Kasumi-1 (cell line): Measurements from ENCODE around the gene MAP9.
"Not testable (repeated sequence)": the region's sequence is repeated elsewhere in the genome, so short reads cannot be mapped to it uniquely, and the experiment has no call there.

Experiments
- DNase-seq, 2 experiments: peaks; one replicate each; lab custom pipeline; 2025; lab: John Stamatoyannopoulos, UW

MAP9 gene

DNA sequence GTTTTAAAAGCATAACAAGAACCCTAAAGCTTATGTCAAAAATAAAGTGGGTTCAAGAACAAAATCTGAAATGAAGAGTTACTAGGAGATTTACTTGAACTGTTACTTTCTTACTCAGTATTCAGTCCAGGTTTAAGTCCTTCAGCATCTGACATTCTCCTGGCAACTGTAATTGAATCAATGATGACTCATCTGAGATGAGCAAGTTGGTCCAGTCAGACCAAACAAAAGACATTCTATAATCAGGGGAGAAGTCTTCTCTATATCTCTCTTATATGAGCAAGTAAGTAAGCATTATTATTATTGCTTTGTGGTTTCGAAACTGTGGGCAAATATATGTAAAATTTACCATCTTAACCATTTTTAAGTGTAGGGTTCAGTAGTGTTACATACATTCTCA is 34.6 kb downstream of the MAP9 start:
- no peak for DNase-seq

DNA sequence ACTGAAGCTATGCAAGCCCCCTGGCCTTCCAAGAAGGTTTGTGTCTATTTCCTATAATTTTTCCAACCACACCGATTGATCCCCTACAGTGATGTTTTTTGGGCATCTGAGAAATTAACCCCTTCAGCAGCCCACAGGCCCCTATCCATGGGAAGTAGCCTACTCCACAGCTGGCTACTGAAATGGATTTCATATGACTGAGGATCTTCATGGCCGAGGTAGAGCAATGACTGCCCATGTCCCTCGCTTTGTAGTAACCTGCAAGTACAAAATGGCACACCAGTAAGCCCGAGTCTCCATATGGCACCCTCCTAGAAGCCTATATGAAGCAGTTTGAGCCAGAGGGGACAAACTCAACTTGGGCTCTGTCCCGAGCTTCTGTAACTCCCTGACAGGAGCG is 36.8 kb downstream of the MAP9 start:
- no peak for DNase-seq

DNA sequence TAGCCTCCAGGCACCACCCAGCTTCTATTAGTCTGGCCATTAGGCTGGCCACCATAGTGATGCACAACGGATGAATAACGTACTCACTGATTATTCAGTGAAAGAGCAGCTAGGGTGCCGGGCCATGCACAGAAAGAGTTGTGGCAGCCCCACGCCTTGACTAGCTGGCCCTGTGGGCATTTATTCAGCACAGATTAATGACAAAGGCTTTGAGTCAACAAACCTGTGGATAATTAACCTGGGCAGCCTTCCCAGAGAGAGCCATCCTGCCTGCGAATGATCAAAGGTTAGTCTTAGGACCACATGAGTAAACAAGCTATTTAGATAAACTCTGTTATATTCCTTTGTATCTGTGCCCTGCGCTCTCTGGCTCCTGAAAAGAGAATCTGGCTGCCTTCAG is 37.2 kb downstream of the MAP9 start:
- no peak for DNase-seq

DNA sequence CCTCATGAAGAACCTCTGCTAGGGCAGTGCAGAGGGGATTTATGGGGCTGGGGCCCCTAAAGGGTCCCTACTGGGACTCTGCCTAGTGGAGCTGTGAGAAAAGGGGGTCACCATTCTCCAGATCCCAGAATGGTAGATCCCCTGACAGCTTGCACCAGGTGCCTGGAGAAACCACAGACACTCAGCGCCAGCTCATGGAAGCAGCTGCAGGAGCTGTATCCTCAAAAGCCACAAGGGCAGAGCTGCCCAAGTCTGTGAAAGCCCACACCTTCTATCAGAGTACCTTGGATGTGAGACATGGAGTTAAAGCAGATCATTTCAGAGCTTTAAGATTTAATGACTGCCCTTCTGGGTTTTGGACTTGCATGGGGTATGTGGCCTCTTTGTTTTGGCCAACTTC is 38.6 kb downstream of the MAP9 start:
- DNase-seq, result no peak

DNA sequence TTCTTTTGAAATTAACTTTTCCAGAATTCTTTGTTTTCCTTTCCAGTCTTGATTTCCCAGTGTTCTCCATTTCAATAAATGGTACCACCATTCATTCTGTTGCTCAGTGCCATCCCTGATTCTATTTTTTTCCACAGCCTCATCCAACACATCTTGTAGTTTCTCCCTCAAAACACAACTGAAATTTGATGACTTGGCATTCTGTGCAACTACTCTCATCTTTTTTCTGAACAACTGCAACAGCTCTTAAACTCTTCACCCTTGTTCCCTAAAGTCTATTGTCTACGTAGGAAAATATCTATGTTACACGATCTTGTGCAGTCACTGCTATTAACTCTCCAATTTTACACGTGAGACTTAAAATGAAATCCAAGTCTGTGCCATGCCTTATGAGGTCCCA is 40.5 kb downstream of the MAP9 start:
- no peak for DNase-seq

DNA sequence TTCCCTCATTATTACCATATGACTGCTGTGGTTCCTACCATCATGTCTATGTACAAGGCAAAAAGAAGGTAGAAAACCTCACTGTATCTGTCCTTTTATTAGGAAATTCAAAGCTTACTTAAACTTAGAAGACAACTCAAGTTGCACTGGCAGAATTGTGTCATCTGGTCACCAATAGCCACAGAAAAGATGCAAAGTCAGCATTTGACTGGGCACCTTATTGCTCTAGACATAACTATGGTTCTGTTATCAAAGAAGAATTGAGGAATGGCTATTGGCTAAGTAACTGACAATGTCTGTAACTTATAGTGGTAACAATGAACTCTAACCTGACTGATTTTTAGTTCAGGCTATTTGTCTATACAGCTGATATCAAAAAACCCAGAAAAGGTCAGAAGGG is 45.3 kb downstream of the MAP9 start:
- no peak for DNase-seq

DNA sequence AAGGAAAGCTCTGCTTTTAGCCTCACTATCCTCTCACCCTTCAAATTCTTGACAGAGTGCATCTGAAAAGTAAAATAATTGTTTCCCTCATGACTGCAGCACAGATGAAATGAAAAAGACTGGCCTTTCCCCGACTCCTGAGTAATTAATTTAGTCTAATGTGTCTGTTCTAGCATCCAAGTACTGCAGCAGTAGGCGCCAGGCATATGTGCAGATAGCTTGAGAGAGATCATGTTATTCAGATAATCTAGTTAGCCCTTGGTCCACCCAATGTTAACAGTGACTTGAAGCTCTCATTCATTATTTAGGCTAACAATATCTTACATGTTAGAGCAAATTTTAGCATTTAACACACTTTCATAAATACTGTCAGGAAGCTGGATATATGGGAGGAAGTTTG is 54.0 kb downstream of the MAP9 start:
- DNase-seq, result no peak

DNA sequence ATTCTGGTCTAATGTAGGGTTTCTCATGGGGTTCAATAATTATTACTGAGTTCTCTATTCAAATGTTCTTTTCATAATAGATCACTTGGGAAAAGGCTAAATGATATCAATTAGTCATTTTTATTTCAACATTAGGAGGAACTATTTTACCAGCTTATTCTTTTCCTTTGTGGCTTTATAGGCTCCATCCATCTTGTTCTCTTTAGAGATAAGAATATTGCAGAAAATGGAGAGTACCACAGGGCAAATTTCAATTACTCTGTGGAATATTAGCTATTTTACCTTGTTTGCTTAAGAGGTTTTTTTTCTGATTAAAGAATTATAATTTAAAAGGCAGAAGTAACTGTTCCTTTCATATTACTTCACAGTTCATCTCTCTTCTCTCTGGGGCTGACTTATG is 55.8 kb downstream of the MAP9 start:
- no peak for DNase-seq

DNA sequence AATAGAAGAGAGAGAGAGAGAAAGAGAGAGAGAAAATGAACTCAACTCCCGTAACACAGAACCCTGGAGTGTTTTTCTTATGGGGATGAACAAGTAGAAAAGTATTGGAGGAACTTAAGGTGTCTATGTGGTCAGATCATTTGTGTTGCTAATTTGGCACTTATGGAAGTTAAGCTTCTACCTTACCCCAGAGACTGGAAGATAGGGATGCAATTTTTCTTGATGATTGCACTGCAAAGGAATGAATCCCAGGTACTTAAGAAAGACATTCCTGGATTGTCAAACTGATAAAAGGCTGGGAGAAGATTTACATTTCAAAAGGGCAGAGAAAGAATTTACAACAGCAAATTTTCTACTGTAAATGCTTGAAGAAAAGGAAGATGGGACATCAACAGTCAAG is 57.2 kb downstream of the MAP9 start:
- no peak for DNase-seq

DNA sequence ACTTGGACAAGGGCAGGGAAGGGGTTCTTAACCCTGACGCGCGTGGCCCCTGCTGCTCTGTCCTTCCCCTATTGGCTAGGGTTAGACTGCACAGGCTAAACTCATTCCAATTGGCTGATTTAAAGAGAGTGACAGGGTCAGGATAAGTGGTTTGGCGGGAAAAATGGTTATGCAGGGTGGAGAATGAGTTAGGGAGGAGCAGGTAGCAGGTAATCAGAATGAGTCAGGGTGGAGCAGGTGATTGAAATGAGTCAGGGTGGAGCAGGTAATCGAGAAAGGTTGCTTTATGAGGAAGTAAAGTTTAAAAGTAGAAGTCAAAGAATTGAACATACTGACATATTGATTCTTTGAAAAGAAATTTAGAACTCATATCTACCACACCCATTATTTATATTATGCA is 64.7 kb downstream of the MAP9 start:
- DNase-seq, result not testable (repeated sequence)

DNA sequence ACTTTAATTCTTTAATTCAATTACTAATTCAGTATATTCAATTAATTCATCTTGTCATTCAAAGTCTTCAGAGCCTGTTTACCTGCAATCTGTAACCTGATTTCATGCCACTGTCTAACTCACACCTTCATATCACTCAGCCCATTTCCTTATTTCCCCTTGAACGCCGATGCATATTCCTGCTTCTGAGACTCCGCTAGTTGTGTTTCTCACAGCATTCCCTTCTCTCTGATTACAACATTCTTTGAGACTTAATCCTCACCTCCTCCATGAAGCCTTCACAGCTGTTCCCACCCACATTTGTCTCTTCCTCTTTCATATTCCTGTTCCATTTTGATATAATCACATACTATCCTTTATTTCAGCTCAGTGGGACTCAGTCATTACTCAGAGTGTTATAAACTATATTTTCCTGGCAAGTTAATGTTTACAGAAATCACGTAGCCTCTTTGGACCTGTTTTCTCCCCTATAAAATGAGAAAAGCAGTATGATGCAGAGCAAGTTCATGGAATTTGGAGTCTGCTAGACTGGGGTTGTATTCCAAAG is 69.0 kb downstream of the MAP9 start:
- DNase-seq, result no peak

DNA sequence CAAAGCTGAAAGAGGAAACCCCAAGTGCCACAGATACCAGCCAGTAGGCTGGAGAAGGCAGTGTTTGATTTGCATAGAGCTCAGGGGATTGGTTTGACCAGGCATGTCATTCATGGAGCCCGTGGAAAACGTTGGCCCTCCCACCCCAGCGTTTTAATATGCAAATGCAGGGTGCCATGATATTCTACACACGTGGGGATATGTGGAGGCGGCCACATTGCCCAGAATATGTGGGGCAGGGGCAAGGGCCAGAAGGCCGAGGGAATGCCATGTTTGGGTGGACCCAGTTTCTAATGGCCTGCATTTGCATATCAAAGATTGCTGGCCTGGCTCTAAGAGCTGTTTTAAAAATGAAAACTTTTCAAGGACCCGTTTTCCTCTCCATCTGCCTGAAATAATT is 71.1 kb downstream of the MAP9 start:
- DNase-seq, result no peak

DNA sequence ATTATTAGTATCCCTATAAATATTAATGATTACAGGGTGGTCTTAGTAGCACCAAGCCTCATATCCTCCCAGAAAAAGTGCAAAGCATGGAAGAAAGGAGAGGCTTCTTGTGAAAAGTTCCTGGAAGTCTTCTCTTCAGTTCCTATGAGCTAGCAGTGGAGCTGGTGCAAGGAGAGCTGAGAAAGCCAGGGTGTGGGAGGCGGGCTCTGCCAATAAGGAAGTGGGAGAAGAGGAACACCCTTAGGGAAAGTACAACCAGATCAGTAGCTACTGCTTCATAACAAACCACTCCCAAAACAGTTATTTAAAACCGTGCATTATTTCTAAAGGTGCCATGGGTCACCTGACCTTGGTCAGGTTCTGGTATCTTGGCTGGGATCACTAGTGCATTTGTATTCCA is 72.4 kb downstream of the MAP9 start:
- DNase-seq, result peak in 1 of 2 experiments; percentile 10

DNA sequence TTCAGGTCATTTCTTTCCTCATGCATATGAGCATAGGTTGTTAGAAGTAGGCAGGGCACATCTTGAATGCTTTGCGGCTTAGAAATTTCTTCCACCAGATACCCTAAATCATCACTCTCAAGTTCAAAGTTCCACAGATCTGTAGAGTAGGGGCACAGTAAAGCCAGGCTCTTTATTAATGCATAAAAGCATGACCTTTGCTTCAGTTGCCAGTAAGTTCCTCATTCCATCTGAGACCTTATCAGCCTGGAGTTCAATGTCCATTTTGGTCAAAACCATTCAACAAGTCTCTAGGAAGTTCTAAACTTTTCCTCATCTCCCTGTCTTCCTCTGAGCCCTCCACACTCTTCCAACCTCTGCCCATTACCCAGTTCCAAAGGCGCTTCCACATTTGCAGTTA is 77.7 kb downstream of the MAP9 start:
- DNase-seq, result no peak
